HG03521 (cell line): ENCODE measurements around the gene PPP1R3G.

Experiments
- ATAC-seq: cut with Tn5 transposase; IDR thresholded peaks from one replicate; pipeline ENCODE4 v1.9.1; 2021; ENCODE audit warnings: mild to moderate bottlenecking, moderate library complexity; ENCODE audit not compliant: unreplicated experiment

The PPP1R3G gene

DNA sequence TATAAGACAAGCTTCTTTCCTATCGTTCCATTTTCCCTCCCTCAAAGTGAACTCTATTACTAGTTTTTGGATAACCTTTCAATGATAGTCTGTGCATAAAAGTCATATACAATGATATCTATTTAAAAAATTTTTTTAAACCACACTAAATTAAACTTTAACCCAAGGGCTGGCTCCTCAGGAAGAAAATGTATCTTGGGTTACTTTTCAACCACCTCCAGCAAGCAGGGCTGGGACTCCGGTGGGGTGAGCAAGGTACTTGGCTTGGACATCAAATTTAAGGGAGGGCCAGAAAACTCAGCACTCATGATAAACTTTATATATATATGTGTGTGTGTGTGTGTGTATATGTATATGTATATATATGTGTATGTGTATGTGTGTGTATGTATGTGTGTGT is 13.9 kb upstream of the PPP1R3G start:
- no peak for ATAC-seq

DNA sequence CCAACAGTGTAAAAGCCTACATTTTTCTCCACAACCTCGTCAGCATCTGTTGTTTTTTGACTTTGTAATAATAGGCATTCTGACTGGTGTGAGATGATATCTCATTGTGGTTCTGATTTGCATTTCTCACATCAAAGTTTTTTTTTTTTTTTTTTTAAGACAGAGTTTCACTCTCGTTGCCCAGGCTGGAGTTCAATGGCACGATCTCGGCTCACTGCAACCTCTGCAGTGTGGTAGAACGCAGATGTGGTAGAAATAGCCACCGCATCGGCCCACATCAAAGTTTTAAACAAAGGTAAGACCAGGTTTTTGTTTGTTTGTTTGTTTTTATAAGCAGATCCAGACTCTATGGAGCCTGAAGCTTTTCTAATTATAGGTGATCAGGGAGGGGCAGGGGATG is 12.7 kb upstream of the PPP1R3G start:
- ATAC-seq = no peak

DNA sequence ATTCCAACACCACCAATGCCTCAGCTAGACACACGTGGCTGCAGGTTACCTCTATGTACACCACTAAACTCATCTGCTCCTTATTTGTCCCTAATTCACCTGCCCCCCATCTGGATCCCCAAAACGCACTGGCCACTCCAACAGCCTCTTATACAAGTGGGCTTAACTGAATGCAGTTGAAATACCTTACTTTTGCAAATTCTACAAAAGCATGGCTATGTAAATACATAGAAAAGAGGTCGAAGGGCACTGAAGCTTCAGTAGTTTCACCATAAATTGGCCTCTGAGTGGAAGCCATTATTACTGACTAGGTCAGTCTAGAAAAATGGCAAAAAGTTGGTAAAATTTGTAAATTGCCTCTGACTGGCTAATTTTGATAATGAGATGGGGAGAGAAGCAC is 11.1 kb upstream of the PPP1R3G start:
- ATAC-seq = no peak

DNA sequence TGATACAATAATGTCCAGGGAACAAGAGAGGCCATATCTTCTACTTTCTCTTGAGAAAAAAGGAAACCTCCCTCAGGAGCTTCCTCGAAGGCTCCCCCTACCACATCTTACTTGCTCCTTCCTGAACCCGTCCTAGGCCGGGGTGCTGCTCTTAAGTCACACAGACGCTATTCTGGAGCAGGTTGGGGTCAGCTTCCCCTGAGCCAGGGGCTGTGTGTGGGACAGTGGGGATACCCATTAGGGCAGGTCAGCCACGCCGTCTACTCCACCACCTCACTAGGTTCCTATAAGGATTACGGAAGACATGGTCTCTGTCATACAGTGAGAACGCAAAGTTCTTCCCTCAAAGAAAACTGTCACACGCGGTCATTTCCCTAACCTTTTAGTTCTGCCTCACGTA is 8.2 kb upstream of the PPP1R3G start:
- ATAC-seq = no peak

DNA sequence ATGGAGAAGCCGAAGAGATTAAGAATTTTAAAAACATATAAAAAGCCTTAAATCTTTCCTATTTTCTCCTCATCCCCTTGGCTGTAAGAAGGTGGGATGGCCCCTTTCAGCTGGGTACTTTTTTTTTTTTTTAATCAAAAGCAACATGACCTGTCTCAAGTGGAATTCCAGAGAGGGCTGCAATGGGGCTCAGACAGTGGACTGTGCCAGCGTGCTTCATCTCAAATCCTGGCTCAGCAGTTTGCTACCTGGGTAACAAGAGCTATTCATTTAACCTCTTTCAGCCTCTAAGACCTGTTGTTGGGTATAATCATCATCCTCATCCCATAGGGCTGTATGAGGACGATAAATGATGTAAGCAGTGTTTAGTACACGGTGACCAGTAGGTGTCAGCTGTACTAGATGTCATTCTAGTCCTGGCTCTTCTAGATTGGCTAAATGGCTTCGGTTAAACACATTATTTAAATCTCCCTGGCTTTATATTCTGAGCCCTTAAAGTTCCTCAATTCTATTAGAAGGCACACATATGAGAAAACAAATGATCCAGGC is 6.9 kb upstream of the PPP1R3G start:
- ATAC-seq = no peak

DNA sequence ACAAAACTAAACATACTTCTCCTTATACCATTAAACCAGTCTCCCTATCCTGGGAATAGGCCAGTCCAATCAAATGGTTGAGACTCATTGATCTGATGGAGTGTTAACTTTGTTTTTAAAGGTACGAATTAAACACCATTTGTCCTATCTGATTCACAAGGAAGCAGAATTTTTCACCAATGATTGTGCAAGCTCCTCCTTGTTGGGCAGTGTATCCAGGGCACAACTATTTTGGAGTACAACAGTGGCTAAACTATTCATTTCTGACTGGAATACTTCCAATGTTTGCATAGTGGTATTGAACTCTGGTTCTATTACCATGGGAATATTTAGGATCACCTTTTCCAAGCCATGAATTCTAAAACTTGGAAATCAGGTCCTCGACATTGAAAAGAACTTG is 5.4 kb upstream of the PPP1R3G start:
- ATAC-seq = no peak

DNA sequence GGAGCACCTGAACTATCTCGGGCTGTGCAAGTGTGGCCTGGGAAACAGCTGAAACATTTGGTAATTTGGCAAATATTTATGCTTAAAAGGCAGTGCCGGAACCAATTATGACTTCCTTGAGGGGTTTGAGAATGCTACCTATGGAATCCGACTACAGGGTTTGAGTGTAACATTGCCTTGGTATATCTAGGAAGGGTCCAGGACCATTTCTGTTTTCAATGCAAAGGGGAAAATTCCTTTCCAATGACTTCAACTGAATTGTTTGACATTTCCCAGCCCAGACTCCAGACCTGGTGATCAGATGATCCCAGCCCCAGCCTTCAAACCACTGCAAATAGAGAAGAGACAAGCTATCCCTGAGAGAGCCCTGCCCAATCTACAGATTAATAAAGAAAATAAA is 4.6 kb upstream of the PPP1R3G start:
- ATAC-seq = no peak

DNA sequence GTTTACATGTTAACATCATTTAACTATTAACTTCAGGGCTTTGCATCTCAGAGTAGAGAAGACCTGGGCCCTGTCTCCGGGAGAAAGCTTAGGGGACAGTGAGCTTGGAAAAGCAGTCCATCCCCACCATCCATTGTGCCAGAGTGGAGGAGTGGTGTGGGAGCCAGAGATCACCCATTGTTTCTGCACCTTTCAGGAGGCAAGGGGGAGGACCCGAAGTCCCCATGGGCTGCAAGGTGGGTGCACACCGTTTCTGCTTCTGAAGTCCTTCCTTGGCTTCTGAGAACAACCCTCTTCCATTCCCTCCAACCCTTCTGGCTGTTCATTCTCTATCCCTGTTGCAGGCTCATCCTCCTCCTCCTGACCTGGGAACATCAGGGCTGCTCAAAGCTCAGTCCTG is 4.0 kb upstream of the PPP1R3G start:
- ATAC-seq = no peak

DNA sequence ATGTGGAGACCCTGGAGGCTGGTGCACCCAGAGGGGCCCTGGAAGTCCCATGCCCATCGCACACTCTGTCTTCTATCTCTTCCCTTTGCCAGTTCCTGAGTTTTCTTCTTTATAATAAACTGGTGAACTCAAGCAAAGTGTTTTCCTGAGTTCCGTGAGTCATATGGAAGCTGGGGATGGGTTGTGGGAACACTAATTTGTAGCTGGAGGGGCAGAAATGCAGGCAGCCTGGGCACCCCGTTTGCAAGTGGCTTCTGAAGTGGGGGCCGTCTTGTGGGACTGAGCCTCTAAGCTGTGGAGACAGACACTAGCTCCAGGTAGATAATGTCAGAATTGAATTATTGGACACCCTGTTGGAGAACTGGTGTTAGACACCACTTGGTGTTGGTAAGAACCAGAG is 3.2 kb upstream of the PPP1R3G start:
- no peak for ATAC-seq

DNA sequence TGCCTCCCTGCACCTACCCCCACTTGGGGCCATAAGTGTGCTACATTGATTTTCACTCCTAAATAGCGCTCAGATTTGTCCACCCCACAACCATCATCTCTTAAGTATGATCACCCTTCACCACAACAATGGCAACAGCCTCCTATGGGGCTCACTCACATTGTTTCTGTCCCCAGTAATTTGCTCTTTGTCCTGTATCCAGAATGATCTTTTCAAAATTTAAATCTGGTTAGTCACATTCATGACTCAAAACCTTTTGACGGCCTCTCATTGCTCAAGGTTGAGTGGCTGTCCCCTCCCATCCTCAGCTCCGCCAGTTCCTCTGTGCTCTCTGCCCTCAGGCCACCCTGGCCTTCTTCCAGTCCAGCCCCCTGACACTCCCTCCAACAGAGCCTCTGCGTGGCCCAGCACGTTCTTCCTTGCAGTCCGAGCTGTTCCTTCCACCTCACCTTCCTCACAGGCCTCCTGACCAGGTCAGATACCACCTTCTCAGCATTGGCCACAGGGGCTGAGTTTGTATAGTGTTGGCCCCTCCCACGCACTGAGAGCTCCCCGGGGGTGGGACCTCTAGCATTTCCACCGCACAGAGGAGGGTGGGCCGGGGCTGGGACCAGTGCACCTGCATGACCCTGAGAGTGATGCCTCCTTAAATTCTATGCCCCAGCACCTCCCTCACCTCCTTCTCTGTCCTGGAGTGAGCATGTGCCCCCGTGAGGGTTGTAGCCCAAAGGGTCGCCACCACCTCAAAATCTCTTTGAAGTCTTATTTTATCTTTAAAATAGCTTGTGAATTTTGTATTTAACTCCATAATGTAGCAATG is 2.4 kb upstream of the PPP1R3G start:
- ATAC-seq = no peak

DNA sequence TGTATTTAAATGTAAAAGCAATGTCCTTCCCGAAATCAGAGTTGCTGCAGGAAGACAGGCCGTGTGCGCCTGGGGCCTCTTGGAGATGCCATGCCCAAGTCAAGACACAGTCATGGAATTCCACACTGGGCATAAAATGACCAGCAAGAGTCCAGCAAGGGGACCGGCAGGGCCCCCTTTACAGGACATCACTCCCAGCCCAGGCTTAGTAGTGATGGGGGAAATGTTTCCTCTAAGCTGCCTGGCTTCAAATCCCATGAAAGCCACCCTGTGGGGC is 1.9 kb upstream of the PPP1R3G start:
- ATAC-seq = no peak

DNA sequence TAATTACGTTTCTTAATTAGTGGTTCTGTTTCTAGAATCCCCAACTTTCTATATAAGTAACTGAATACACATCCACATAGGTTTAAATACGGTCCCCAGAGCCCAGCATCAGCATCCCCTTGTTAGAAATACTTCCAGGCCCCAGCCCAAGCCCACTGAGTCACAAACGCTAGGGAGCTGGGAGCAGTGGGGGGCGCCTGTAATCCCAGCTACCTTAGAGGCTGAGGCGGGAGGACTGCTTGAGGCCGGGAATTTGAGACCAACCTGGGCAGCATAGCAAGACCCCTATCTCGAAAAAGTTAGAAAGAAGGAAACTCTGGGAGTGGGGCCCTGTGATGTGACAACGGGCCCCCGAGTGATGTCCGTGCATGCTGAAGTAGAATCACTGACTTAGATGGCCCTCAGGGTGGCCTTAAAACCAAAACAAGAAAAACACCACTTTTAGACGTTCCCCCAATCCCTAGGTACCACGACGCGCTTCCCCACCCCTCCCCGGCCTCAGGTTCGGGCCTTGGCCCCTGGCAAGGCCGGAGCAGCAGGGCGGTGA is 1.3 kb upstream of the PPP1R3G start:
- no peak for ATAC-seq

DNA sequence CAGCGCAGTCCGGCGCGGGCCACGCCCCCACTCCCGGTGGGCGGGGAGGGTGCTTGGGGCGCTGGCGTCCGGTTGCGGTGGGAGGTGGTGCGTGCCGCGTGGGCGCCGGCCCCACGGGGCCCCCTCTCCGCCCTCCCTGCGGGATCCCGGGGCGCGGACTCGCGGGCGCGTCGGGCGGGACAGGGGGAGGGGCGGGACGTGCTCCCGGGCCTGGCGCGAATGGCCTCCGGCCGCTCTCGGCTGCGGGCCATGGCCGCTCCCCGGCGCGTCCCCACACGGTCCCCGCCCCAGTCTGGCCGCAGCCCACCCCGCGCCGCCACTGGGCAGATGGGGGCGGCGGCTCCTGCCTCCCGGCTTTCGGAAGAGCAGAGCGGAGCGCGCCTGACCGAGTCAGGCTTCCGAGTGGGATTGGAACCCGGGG is 771 bp upstream of the PPP1R3G start:
- ATAC-seq = no peak

DNA sequence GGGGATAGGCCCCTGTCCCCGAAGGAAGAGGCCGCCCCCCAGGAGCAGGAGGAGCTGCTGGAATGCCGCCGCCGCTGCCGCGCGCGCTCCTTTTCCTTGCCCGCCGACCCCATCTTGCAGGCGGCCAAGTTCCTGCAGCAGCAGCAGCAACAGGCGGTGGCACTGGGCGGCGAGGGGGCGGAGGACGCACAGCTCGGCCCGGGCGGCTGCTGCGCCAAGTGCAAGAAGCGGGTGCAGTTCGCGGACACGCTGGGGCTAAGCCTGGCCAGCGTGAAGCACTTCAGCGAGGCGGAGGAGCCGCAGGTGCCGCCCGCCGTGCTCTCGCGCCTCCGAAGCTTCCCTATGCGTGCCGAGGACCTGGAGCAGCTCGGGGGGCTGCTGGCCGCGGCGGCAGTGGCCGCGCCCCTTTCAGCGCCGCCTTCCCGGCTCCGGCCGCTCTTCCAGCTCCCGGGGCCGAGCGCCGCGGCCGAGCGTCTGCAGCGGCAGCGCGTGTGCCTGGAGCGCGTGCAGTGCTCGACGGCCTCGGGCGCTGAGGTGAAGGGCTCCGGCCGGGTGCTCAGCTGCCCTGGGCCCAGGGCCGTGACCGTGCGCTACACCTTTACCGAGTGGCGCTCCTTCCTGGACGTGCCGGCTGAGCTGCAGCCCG is 630 bp downstream of the PPP1R3G start:
- ATAC-seq = no peak

DNA sequence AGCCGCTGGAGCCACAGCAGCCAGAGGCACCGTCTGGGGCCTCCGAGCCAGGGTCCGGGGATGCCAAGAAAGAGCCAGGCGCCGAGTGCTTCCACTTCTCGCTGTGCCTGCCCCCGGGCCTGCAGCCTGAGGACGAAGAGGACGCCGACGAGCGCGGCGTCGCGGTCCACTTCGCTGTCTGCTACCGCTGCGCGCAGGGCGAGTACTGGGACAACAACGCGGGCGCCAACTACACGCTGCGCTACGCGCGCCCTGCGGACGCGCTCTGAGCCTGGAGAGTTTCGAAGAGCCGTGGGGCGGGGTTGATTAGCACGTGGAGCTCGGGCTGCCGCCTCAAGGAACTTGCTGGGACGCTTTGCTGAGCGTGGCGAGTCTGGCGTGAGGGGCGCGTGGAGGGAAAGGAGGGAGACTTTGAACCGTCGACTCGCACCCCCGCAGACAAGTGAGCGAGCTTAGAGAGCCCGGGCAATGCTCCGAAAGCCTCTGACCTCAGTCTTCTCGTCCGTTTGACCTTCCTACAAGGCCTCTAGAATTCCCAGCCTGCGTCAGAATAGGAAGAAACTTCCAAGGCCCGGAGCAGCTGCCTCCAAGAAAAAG is 1.3 kb downstream of the PPP1R3G start:
- no peak for ATAC-seq

DNA sequence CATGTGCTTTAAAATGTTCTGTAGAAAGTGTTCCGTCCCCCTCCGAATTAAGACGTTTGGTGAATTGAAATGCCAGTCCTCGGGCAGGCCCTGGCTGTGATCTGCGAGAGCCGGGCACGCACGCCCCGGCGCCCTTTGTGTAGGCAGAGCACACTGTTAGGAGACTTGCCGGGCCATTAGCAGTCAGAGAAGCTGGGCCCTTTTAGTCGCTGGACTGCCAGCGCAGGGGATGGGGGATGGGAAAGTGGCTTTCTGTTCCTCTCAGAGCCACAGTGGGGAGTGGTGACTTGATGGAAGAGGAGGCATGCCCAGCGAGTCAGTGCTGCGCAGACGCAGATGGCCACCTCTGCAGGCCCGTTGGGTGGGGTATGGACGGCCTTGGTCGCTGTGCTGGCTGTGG is 2.2 kb downstream of the PPP1R3G start:
- no peak for ATAC-seq

DNA sequence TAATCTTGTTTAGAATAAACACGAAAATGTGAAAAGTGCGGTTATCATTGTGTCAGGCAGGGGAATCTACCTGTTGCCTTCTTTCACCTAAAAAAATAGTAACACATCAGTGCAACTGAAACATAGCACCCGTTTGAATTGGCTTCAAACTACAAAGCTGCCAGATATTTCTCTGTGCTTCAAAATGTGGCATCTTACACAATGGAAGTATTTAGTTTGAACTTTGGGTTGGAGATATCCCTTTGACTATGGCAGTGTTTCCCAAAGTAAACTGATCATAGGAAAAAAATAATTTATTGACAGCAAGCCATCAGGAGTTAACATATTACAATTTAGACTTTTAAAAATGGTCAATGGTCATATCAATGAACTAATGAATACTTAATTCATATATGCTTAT is 3.6 kb downstream of the PPP1R3G start:
- ATAC-seq = no peak

DNA sequence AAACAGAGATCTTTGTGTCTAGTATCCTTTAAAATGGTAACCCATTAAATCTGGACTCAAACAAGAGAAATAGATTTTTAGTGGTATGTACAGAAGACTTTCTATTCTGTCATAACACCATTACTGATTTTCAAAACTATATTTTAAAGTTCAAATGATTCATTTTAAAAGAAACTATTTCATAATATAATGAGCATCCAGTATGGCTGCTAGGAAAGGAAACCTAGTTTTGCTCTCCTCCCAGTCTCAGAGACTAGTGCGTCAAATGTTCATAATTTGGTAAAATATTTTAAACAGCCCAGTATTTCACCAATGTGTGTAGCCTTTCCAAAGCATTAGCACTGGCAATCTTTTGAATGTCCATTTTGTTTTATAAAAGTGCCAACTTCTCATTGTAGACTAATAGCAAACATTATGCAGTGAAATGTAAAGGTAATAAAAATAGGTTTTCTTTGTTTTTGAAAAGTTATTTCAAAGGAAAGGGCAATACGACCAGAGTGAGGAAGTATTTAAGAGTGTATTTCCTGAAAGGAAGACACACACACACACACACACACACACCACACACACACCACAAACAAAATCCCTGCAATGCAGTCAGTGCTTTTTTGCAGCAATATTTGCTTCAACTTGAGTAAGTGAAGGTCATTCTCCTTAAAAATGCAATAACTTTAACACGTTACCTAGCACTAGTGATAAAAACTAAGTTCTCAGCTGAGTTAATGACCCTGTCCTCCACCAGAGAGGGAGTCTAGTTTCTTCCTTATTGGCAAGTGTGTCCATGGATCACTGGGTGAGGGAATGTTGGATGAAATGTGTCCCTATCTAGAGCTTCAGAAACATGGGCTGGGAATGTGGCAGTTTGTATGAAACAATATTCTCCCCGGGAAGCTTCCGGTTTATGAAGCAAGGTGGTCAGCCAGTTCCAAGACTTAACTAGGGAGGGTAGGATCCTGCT is 4.6 kb downstream of the PPP1R3G start:
- no peak for ATAC-seq

DNA sequence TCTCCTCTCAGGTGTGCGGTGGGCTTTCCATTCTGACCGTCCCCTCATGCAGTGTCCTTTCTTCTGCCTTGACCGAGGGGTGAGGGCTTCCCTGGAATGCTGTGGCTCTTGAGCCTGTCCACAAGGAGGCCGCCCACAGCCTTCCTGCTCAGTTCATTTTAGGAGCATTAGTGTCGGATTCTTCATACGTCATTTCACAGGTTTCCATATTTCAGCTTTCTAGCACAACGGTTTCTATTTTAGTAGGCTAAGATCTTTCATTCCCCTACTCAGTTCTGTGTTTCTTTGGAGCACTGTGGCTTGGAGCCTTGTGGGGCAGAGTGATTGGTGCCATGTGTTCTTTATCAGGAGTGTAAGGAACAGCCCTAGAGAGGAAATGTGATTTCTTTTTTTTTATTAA is 5.5 kb downstream of the PPP1R3G start:
- ATAC-seq = no peak

DNA sequence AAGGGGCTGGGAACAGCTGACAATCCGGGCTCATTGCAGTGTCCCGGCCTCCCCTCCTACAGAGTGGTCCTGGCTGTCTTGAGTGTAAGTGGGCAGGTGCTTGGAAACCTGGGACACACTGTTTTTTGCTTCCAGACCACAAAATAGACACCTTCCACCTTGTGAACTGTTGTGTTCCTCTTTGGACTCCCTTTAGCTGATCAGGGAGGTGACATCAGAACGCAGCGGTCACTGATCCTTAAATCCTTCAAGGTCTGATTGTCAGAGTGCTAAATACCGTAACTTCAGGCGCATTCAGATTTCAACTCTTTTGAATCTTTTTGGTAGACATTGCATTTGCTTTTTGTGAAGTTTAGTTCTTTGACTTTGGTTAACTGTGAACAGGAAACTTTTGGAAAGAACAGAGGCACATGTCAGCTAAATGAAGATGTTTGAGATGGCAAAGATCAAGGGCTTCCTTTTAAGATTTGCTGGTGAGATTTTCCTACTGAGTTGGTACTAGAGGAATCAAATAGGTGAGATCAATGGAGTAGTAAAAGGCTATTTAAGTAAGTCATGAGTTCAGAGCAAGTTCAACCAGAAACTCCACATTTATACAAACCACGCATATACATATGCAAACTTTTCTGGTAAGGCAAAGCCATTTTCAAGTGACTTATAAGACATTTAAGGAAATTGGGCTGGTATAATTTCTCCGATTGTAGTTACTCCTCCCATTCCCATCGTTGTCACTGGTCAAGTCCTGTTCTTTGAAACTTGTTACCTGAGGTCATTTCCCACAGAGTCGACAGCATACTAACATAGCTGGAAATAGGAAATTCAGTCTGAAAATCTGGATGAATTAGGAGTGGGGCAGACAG is 6.3 kb downstream of the PPP1R3G start:
- ATAC-seq = no peak
